ENCODE data around the gene AGAP1. TPM values are rescaled to one million over a fixed set of nuclear protein-coding genes. Genes with fewer than 3 reads are reported as not detected.

The AGAP1 gene
- total RNA-seq, 1 donor from 2014 or later: 18.3 TPM

DNA sequence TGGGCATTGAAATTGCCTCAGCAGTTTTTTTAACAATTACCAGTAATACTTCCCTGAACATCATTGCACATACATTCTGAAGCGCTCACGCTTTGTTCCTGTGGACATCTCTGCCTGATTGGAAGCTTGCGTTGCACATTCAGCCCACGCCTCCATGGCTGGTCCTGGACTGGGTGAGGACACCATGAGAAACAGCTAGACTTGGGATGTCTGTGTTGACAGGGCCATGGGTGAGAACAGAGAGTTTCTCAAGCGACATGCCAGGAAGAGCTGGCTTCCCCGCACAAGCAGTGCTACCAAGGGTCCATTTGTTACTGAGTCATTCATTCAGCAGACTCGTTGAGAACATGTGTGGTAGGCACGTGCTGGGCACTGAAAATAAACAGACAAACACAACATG lies 508.0 kb downstream of the AGAP1 start:
- Histone ChIP-seq H3K9ac (ENCODE audit: low read depth in 1 of 3, low read length in 3 of 3) (no peak overlapping the region), H3K27ac (ENCODE audit: low read depth, low read length) (no peak overlapping the region), H3K4me1 (ENCODE audit: control insufficient read depth in 3 of 3, insufficient read depth in 3 of 3, low read length in 3 of 3) (peaks cover 0 to 2% (median 0%) of the 10 kb centered on the region in 3 donors), H3K9me3 (ENCODE audit: control insufficient read depth in 3 of 3, low read length in 3 of 3) (no peaks in the 10 kb centered on the region), H3K27me3 (ENCODE audit: control insufficient read depth in 3 of 3, insufficient read depth in 3 of 3, low read length in 3 of 3) (no peaks in the 10 kb centered on the region), H3K36me3 (ENCODE audit: control insufficient read depth in 3 of 3, insufficient read depth in 3 of 3, low read length in 3 of 3) (peaks cover 0 to 2% (median 0%) of the 10 kb centered on the region in 3 donors), H3K4me3 (ENCODE audit: low read length in 3 of 3) (no peak overlapping the region)

DNA sequence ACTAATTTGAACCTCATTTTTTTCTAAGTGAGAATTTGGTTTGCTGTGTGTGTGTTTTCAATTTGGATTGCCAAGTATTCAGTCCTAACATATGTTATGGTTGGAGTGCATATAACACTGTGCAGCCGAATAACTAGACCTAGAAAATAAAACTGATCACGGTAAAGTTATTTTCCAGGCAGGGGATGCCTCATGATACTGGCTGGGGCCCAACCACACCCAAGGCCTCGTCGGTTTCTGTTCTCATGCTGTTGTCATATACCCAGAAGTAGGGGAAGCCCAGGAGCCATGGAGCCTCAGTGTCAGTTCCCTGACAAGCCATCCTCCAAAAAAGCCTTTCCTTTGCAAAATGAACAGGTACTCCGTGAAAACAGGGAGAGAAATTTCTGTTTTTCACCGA lies 514.2 kb downstream of the AGAP1 start:
- no peaks in the 10 kb centered on the region for H3K4me1 ChIP-seq (ENCODE audit: control insufficient read depth in 3 of 3, insufficient read depth in 3 of 3, low read length in 3 of 3)
- H3K9me3 ChIP-seq (ENCODE audit: control insufficient read depth in 3 of 3, low read length in 3 of 3): no peaks in the 10 kb centered on the region
- no peak overlapping the region for H3K9ac ChIP-seq (ENCODE audit: low read depth in 1 of 3, low read length in 3 of 3)
- no peak overlapping the region for H3K4me3 ChIP-seq (ENCODE audit: low read length in 3 of 3)
- H3K36me3 ChIP-seq (ENCODE audit: control insufficient read depth in 3 of 3, insufficient read depth in 3 of 3, low read length in 3 of 3): peaks cover 0 to 2% (median 0%) of the 10 kb centered on the region in 3 donors
- H3K27me3 ChIP-seq (ENCODE audit: control insufficient read depth in 3 of 3, insufficient read depth in 3 of 3, low read length in 3 of 3): no peaks in the 10 kb centered on the region
- no peak overlapping the region for H3K27ac ChIP-seq (ENCODE audit: low read depth, low read length)

DNA sequence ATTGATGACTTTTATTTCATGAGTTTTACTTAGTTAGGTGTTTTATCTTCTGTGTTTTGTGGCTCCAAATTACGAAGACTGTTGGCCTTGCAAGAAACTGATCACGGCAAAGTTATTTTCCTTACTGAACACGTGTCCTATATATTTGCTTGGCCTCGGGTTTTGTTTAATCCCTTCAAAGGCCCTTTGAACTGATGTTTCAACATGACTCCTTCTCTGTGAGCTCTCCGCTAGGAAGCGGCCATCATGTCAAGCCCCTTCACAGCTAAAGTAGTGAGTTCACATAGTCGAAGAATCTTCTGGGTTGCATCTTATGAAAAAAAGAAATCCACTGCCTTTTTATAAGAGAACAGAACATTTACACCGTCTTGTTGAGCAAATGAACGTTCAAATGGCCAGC lies 515.0 kb downstream of the AGAP1 start:
- Histone ChIP-seq H3K27me3 (ENCODE audit: control insufficient read depth in 3 of 3, insufficient read depth in 3 of 3, low read length in 3 of 3) (no peaks in the 10 kb centered on the region), H3K9me3 (ENCODE audit: control insufficient read depth in 3 of 3, low read length in 3 of 3) (no peaks in the 10 kb centered on the region), H3K36me3 (ENCODE audit: control insufficient read depth in 3 of 3, insufficient read depth in 3 of 3, low read length in 3 of 3) (no peaks in the 10 kb centered on the region), H3K4me1 (ENCODE audit: control insufficient read depth in 3 of 3, insufficient read depth in 3 of 3, low read length in 3 of 3) (no peaks in the 10 kb centered on the region), H3K4me3 (ENCODE audit: low read length in 3 of 3) (no peak overlapping the region), H3K9ac (ENCODE audit: low read depth in 1 of 3, low read length in 3 of 3) (no peak overlapping the region), H3K27ac (ENCODE audit: low read depth, low read length) (no peak overlapping the region)

DNA sequence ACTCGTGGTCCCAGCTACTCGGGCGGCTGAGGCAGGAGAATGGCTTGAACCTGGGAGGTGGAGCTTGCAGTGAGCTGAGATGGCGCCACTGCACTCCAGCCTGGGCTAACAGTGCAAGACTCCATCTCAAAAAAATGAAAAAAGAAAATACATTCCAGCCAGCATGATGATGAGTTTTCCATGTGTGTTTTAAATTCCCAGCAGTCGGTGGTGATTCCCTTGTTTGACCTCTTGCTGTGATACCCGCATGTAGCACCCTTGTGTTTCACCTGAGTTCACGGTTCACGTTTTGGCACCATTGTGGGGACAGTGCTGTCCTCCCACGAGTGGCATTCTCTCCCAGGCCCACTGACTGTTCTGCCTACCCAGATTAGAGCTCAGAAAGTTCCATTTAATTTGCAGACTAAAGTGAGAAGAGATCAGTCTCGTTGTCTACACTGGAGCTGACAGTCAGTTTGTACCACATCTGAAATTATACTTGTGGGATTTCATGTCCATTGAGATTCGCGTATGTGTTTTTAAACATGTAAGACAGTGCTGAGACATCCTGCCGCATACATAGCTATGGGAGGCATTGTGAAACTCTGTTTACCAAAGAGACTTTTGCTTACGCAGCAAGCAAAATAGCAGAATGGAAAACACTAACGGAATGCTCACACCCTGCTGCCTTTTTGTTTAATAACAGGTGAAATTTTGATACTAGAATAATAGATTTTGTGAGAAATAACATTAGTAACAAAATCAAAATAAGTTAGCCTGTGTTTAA lies 517.3 kb downstream of the AGAP1 start:
- Histone ChIP-seq H3K9me3 (ENCODE audit: control insufficient read depth in 3 of 3, low read length in 3 of 3) (no peaks in the 10 kb centered on the region), H3K36me3 (ENCODE audit: control insufficient read depth in 3 of 3, insufficient read depth in 3 of 3, low read length in 3 of 3) (no peaks in the 10 kb centered on the region), H3K4me3 (ENCODE audit: low read length in 3 of 3) (no peak overlapping the region), H3K27ac (ENCODE audit: low read depth, low read length) (no peak overlapping the region), H3K9ac (ENCODE audit: low read depth in 1 of 3, low read length in 3 of 3) (no peak overlapping the region), H3K4me1 (ENCODE audit: control insufficient read depth in 3 of 3, insufficient read depth in 3 of 3, low read length in 3 of 3) (no peaks in the 10 kb centered on the region), H3K27me3 (ENCODE audit: control insufficient read depth in 3 of 3, insufficient read depth in 3 of 3, low read length in 3 of 3) (no peaks in the 10 kb centered on the region)

DNA sequence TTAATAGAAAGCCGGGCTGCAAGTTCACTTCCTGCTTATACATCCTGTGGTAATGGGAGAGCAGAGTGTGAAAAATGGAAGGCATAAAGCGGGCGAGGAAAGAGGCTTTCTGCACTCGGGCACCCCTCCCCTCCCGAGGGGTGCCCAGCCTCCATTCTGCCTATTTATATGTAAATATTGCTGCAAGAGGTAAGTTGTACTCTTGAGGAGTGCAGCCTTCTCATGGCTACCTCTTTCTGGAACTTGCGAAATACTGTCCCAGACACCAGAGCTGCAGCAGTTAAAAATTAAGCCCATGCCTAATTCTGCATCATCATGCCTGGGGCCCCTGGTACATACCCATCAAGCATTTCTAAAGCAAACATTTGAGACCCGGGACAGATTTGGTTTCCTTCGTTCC lies 518.3 kb downstream of the AGAP1 start:
- Histone ChIP-seq H3K36me3 (ENCODE audit: control insufficient read depth in 3 of 3, insufficient read depth in 3 of 3, low read length in 3 of 3) (peaks cover 0 to 2% (median 0%) of the 10 kb centered on the region in 3 donors), H3K4me1 (ENCODE audit: control insufficient read depth in 3 of 3, insufficient read depth in 3 of 3, low read length in 3 of 3) (no peaks in the 10 kb centered on the region), H3K27me3 (ENCODE audit: control insufficient read depth in 3 of 3, insufficient read depth in 3 of 3, low read length in 3 of 3) (no peaks in the 10 kb centered on the region), H3K9ac (ENCODE audit: low read depth in 1 of 3, low read length in 3 of 3) (no peak overlapping the region), H3K4me3 (ENCODE audit: low read length in 3 of 3) (no peak overlapping the region), H3K9me3 (ENCODE audit: control insufficient read depth in 3 of 3, low read length in 3 of 3) (no peaks in the 10 kb centered on the region), H3K27ac (ENCODE audit: low read depth, low read length) (no peak overlapping the region)

DNA sequence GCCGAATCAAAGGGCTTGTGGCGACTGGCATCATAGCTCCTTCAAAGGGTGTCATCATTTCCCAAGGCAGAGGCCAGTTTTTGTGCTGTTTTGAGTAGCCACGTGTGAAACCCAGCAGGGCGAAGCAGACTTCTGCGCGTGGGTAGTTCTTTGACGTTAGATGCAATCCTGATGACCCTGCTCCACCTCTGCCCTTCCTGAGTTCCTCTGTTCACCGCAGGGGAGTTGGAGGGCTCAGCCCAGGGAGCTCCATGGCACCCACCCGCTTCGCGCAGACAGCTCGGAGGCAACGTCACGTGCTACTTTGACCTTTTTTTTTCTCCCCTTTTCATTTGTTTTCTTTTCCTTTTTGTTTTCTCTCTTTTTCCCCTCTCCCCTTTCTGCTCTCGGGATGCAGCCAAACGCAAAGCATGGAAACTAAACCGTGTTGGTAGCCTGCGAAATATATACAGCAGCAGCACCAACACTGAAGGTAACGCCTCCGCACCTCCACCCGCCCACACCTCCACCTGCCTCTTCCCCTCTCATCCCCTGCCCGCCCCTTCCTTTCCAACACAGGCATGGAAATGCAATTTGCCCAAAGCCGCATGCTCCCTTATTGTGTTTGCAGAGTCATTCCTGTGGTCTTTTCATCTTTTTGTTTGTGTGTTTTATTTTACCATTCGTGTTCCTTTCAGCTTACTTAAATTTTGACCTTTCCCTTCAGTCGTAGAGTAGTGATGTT lies 520.7 kb downstream of the AGAP1 start:
- Histone ChIP-seq H3K4me3 (ENCODE audit: low read length in 3 of 3) (no peak overlapping the region), H3K27me3 (ENCODE audit: control insufficient read depth in 3 of 3, insufficient read depth in 3 of 3, low read length in 3 of 3) (no peaks in the 10 kb centered on the region), H3K36me3 (ENCODE audit: control insufficient read depth in 3 of 3, insufficient read depth in 3 of 3, low read length in 3 of 3) (peaks cover 0 to 2% (median 0%) of the 10 kb centered on the region in 3 donors), H3K9me3 (ENCODE audit: control insufficient read depth in 3 of 3, low read length in 3 of 3) (no peaks in the 10 kb centered on the region), H3K4me1 (ENCODE audit: control insufficient read depth in 3 of 3, insufficient read depth in 3 of 3, low read length in 3 of 3) (no peaks in the 10 kb centered on the region), H3K27ac (ENCODE audit: low read depth, low read length) (no peak overlapping the region), H3K9ac (ENCODE audit: low read depth in 1 of 3, low read length in 3 of 3) (no peak overlapping the region)

DNA sequence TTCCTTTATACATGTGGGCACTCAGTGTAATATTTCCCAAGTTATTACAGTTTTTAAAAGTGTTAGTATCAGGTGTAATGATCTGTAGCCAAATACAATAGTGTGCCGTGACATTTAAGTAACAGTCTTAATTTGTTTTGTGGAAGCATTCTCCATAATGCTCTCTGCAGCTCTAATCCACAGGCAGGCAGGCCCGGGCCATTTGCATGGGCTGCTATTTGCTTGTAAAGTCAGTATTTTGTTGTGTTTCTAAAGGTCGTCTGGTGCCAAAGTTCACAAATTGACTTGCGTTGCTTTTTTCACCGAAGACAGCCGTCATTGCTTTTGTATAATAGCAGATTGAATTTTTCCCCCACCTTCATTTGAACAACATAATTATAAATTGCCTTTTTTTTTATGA lies 521.3 kb downstream of the AGAP1 start:
- Histone ChIP-seq H3K9me3 (ENCODE audit: control insufficient read depth in 3 of 3, low read length in 3 of 3) (no peaks in the 10 kb centered on the region), H3K4me1 (ENCODE audit: control insufficient read depth in 3 of 3, insufficient read depth in 3 of 3, low read length in 3 of 3) (no peaks in the 10 kb centered on the region), H3K9ac (ENCODE audit: low read depth in 1 of 3, low read length in 3 of 3) (no peak overlapping the region), H3K27ac (ENCODE audit: low read depth, low read length) (no peak overlapping the region), H3K27me3 (ENCODE audit: control insufficient read depth in 3 of 3, insufficient read depth in 3 of 3, low read length in 3 of 3) (no peaks in the 10 kb centered on the region), H3K36me3 (ENCODE audit: control insufficient read depth in 3 of 3, insufficient read depth in 3 of 3, low read length in 3 of 3) (peaks cover 0 to 2% (median 0%) of the 10 kb centered on the region in 3 donors), H3K4me3 (ENCODE audit: low read length in 3 of 3) (no peak overlapping the region)

DNA sequence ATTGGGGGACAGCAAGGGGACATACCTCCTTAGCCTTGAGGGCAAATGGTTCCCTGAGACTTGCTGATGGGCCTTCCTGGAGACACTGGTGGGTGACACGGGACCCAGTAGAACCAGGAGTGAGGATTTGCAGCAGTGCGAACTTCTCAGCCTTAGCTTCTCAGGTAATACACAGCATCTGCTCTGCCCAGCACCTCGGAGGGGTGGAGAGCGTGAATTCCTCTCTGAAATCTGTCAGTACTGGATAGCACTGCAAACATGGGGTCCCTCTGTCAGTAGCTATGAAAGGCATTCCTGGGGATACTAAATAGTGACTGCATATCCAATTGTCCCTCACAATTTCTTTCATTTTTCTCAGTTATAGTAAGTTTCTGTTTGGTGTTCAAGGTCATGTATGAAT lies 522.7 kb downstream of the AGAP1 start:
- no peaks in the 10 kb centered on the region for H3K9me3 ChIP-seq (ENCODE audit: control insufficient read depth in 3 of 3, low read length in 3 of 3)
- no peaks in the 10 kb centered on the region for H3K27me3 ChIP-seq (ENCODE audit: control insufficient read depth in 3 of 3, insufficient read depth in 3 of 3, low read length in 3 of 3)
- peaks cover 0 to 2% (median 0%) of the 10 kb centered on the region in 3 donors for H3K36me3 ChIP-seq (ENCODE audit: control insufficient read depth in 3 of 3, insufficient read depth in 3 of 3, low read length in 3 of 3)
- no peak overlapping the region for H3K27ac ChIP-seq (ENCODE audit: low read depth, low read length)
- no peaks in the 10 kb centered on the region for H3K4me1 ChIP-seq (ENCODE audit: control insufficient read depth in 3 of 3, insufficient read depth in 3 of 3, low read length in 3 of 3)
- no peak overlapping the region for H3K9ac ChIP-seq (ENCODE audit: low read depth in 1 of 3, low read length in 3 of 3)
- no peak overlapping the region for H3K4me3 ChIP-seq (ENCODE audit: low read length in 3 of 3)

DNA sequence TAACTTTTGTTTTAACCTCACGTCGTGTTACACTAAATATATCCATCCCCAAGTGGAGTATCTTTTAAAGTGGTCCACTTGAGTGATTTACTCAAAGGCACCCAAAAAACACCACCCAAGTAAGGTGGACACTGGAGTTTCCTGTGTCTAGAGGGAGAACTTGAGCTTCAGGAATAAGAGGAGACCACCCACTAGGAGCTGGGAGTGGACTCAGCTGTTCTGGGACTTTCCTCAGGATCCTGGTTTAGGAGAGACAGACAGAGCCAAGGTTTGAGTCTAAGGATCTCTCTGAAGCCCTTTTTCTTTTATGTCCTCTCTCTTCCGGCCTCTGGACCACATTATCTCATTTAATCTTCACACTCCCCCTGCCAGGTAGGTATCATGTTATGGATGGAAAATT lies 523.6 kb downstream of the AGAP1 start:
- H3K9me3 ChIP-seq (ENCODE audit: control insufficient read depth in 3 of 3, low read length in 3 of 3): no peaks in the 10 kb centered on the region
- H3K4me1 ChIP-seq (ENCODE audit: control insufficient read depth in 3 of 3, insufficient read depth in 3 of 3, low read length in 3 of 3): peaks cover 0 to 2% (median 0%) of the 10 kb centered on the region in 3 donors
- H3K4me3 ChIP-seq (ENCODE audit: low read length in 3 of 3): no peak overlapping the region
- H3K9ac ChIP-seq (ENCODE audit: low read depth in 1 of 3, low read length in 3 of 3): no peak overlapping the region
- no peak overlapping the region for H3K27ac ChIP-seq (ENCODE audit: low read depth, low read length)
- H3K27me3 ChIP-seq (ENCODE audit: control insufficient read depth in 3 of 3, insufficient read depth in 3 of 3, low read length in 3 of 3): no peaks in the 10 kb centered on the region
- peaks cover 0 to 2% (median 0%) of the 10 kb centered on the region in 3 donors for H3K36me3 ChIP-seq (ENCODE audit: control insufficient read depth in 3 of 3, insufficient read depth in 3 of 3, low read length in 3 of 3)

DNA sequence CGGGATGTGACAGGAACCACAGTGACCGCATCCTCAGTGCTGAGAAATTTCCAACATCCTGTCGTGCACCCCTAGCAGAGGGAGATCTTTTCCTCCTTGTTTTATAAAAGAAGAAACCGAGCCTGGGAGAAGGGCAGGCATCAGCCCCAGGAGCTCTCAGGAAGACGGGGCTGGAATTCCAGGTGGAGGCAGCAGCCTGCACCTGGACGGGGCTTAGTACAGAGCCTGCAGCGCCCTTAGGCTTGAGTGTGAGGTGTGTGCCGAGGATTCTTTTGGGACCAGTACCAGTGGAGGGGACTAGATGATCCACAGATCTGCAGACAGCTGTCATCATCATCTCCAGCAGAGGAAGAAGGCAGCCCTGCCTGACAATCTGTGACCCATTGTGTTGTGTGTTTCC lies 525.6 kb downstream of the AGAP1 start:
- Histone ChIP-seq H3K9ac (ENCODE audit: low read depth in 1 of 3, low read length in 3 of 3) (no peak overlapping the region), H3K4me3 (ENCODE audit: low read length in 3 of 3) (no peak overlapping the region), H3K4me1 (ENCODE audit: control insufficient read depth in 3 of 3, insufficient read depth in 3 of 3, low read length in 3 of 3) (peaks cover 0 to 2% (median 0%) of the 10 kb centered on the region in 3 donors), H3K36me3 (ENCODE audit: control insufficient read depth in 3 of 3, insufficient read depth in 3 of 3, low read length in 3 of 3) (peaks cover 0 to 2% (median 0%) of the 10 kb centered on the region in 3 donors), H3K27me3 (ENCODE audit: control insufficient read depth in 3 of 3, insufficient read depth in 3 of 3, low read length in 3 of 3) (no peaks in the 10 kb centered on the region), H3K9me3 (ENCODE audit: control insufficient read depth in 3 of 3, low read length in 3 of 3) (no peaks in the 10 kb centered on the region), H3K27ac (ENCODE audit: low read depth, low read length) (no peak overlapping the region)

Data from skeletal muscle tissue (tissue), 4 donors.